CD4-positive, alpha-beta T cell treated with Interleukin-15 for 1 hour (primary cell): Measurements from ENCODE around the gene KIF11.
"Not testable (repeated sequence)": the region's sequence is repeated elsewhere in the genome, so short reads cannot be mapped to it uniquely, and the experiment has no call there.

Experiments
- DNase-seq: peaks from one replicate; pipeline ENCODE4 v3.0.0-alpha.2; 2020

KIF11 gene

GRCh38 chr10:92592761-92593618, at the start of gene KIF11:
Gene KIF11 (plus strand): TSS chr10:92593130. CDS start chr10:92593376, 246 bp downstream.
- peak; percentile 95 for DNase-seq

GRCh38 chr10:92544296-92544695, 48.6 kb upstream of the KIF11 start:
- peak; percentile 19 for DNase-seq

GRCh38 chr10:92545556-92545955, 47.4 kb upstream of the KIF11 start:
- no peak for DNase-seq

GRCh38 chr10:92547676-92548075, 45.3 kb upstream of the KIF11 start:
- DNase-seq: no peak

- DNase-seq: no peak
Measured at GRCh38 chr10:92550924-92551323, 42.0 kb upstream of the KIF11 start.

- DNase-seq: no peak
Measured at GRCh38 chr10:92552310-92552709, 40.6 kb upstream of the KIF11 start.

- DNase-seq: no peak
Measured at GRCh38 chr10:92553959-92554358, 39.0 kb upstream of the KIF11 start.

GRCh38 chr10:92559046-92559445, 33.9 kb upstream of the KIF11 start:
- DNase-seq: no peak

GRCh38 chr10:92562424-92562823, 30.5 kb upstream of the KIF11 start:
- no peak for DNase-seq

GRCh38 chr10:92567952-92568600, 24.9 kb upstream of the KIF11 start:
- no peak for DNase-seq

GRCh38 chr10:92569071-92569470, 23.9 kb upstream of the KIF11 start:
- DNase-seq: no peak

GRCh38 chr10:92569663-92570062, 23.3 kb upstream of the KIF11 start:
- DNase-seq: not testable (repeated sequence)

- DNase-seq: no peak
Measured at GRCh38 chr10:92571649-92572048, 21.3 kb upstream of the KIF11 start.

GRCh38 chr10:92572362-92573090, 20.4 kb upstream of the KIF11 start:
- no peak for DNase-seq

- peak; percentile 24 for DNase-seq
Measured at GRCh38 chr10:92573091-92573797, 19.7 kb upstream of the KIF11 start.

GRCh38 chr10:92573798-92574547, 19.0 kb upstream of the KIF11 start, which contains the start of gene IDE:
Gene IDE (minus strand): TSS chr10:92574093. CDS start chr10:92574019, 74 bp downstream.
- peak; percentile 84 for DNase-seq

GRCh38 chr10:92574548-92575261, 18.2 kb upstream of the KIF11 start:
- DNase-seq: no peak

- DNase-seq: no peak
Measured at GRCh38 chr10:92575961-92576360, 17.0 kb upstream of the KIF11 start.

GRCh38 chr10:92582347-92582746, 10.6 kb upstream of the KIF11 start:
- not testable (repeated sequence) for DNase-seq

GRCh38 chr10:92590623-92591549, 2.0 kb upstream of the KIF11 start:
- peak; percentile 17 for DNase-seq
